GM12892 (cell line): ENCODE data around the gene TRRAP.

Experiments
- POLR2A ChIP-seq: IDR thresholded peaks from 2 replicates; pipeline ENCODE4 v1.6.1; 2011; ENCODE audit warnings: low read depth, low read length, control low read depth
- POLR2AphosphoS5 ChIP-seq: IDR thresholded peaks from 2 replicates; pipeline ENCODE4 v1.6.1; 2011; ENCODE audit warnings: low read depth, low read length, control low read depth

- TF ChIP-seq POLR2AphosphoS5: no peak
- TF ChIP-seq POLR2A: no peak
These were observed 14.3 kb downstream of the TRRAP start for GRCh38 chr7:98892609-98893008.
